HCT116 (cell line): ENCODE measurements around the gene CACNA1E. TPM values are rescaled to one million over a fixed set of nuclear protein-coding genes. Genes with fewer than 3 reads are reported as not detected.

ENCODE experiments used
- ATAC-seq: fragments of 200-7000 bp; cut with Tn5 transposase; 2 replicates; pipeline ENCODE4 v1.9.1; 2020; ENCODE audit warnings: mild to moderate bottlenecking, moderate library complexity
- BruUV-seq: library from RNA; stranded (reverse); fragments of 400-500 nt; replicated peaks from 2 replicates; lab custom pipeline; 2021; lab: Mats Ljungman, UMichigan
- CTCF ChIA-PET: fragments of 300-600 bp; sonication (Branson Sonifier 250); formaldehyde crosslinking; loops from one replicate; lab custom pipeline; 2021; ENCODE audit warnings: antibody characterized with exemption; lab: Charles Lee
- POLR2A ChIA-PET: fragments of 300-600, 350-600 bp; sonication (Branson Sonifier 250); formaldehyde crosslinking; loops from one replicate; lab custom pipeline; 2021; ENCODE audit warnings: antibody characterized with exemption; lab: Charles Lee
- RAD21 ChIA-PET, 2 experiments: fragments of 300-600 bp; sonication (Branson Sonifier 250); formaldehyde crosslinking; loops; one replicate each; lab custom pipeline; 2023; ENCODE audit warnings: low total read pairs in 2 of 2; ENCODE audit not compliant: uncharacterized antibody in 2 of 2, unreplicated experiment in 2 of 2, low non-redundant PET in 1 of 2; lab: Charles Lee
- DNase-seq: peaks from one replicate; pipeline ENCODE4 v3.0.0-alpha.2; 2010; ENCODE audit warnings: low read depth, low spot score
- H2AFZ ChIP-seq: fragments of 200-600 bp; shearing (Covaris generic), sonication (generic); 2 replicates; pipeline ENCODE4 v1.6.1; 2017; ENCODE audit warnings: low read depth, mixed run types, mixed read lengths, antibody characterized with exemption, low read length; ENCODE audit not compliant: poor library complexity, severe bottlenecking
- H3K27ac ChIP-seq: 2 replicates; pipeline ENCODE4 v1.5.1; 2012; ENCODE audit warnings: low read depth, low read length
- H3K27me3 ChIP-seq: fragments of 200-600 bp; sonication (generic); 2 replicates; pipeline ENCODE4 v1.6.1; 2016; ENCODE audit warnings: mixed run types, low read length, mixed read lengths; ENCODE audit not compliant: insufficient read depth
- H3K36me3 ChIP-seq, 2 experiments: fragments of 200-500 bp in 1 of 2; fragments of 200-600 bp in 1 of 2; sonication (Bioruptor generic) in 1 of 2; sonication (generic) in 1 of 2; 2 replicates each; pipeline versions ENCODE4 v1.5.1 to v1.6.1; 2014 to 2016; ENCODE audit warnings: low read length in 2 of 2, inconsistent platforms in 1 of 2, mixed read lengths in 1 of 2, mixed run types in 1 of 2; ENCODE audit not compliant: insufficient read depth in 2 of 2, control insufficient read depth in 1 of 2
- H3K4me1 ChIP-seq, 2 experiments: fragments of 200-600 bp in 1 of 2; sonication (generic) in 1 of 2; 2 replicates each; pipeline versions ENCODE4 v1.5.1 to v1.6.1; 2012 to 2017; ENCODE audit warnings: low read length in 2 of 2, inconsistent platforms in 1 of 2, mild to moderate bottlenecking in 1 of 2, mixed read lengths in 1 of 2, mixed run types in 1 of 2, moderate library complexity in 1 of 2; ENCODE audit not compliant: insufficient read depth in 2 of 2, control insufficient read depth in 1 of 2
- H3K4me2 ChIP-seq: fragments of 200-600 bp; sonication (generic); 2 replicates; pipeline ENCODE4 v1.6.1; 2017; ENCODE audit warnings: mixed run types, low read length, mixed read lengths
- H3K4me3 ChIP-seq, 2 experiments: fragments of 200-600 bp in 1 of 2; sonication (generic) in 1 of 2; replicated peaks in 1 of 2; 2 replicates each; pipeline ENCODE4 v1.5.1; 2011 to 2016; ENCODE audit warnings: low read length in 2 of 2, control low read depth in 1 of 2, low read depth in 1 of 2, mild to moderate bottlenecking in 1 of 2, mixed read lengths in 1 of 2, mixed run types in 1 of 2
- H3K79me2 ChIP-seq: fragments of 200-600 bp; sonication (generic); 2 replicates; pipeline ENCODE4 v1.6.1; 2017; ENCODE audit warnings: mild to moderate bottlenecking, mixed run types, low read length, moderate library complexity, mixed read lengths; ENCODE audit not compliant: insufficient read depth
- H3K9ac ChIP-seq: fragments of 200-600 bp; sonication (generic); 2 replicates; pipeline ENCODE4 v1.6.1; 2016; ENCODE audit warnings: low read length, mixed read lengths
- H3K9me2 ChIP-seq: fragments of 200-600 bp; sonication (generic), shearing (Covaris generic); 2 replicates; pipeline ENCODE4 v1.6.1; 2017; ENCODE audit warnings: mixed run types, mild to moderate bottlenecking, moderate library complexity; ENCODE audit not compliant: insufficient read depth
- H3K9me3 ChIP-seq, 2 experiments: fragments of 200-500 bp in 1 of 2; fragments of 200-600 bp in 1 of 2; sonication (Bioruptor generic) in 1 of 2; sonication (generic) in 1 of 2; 2 replicates each; pipeline ENCODE4 v1.6.1; 2014 to 2017; ENCODE audit warnings: low read length in 2 of 2, mixed read lengths in 2 of 2, inconsistent platforms in 1 of 2, low read depth in 1 of 2, mild to moderate bottlenecking in 1 of 2, mixed run types in 1 of 2, moderate library complexity in 1 of 2; ENCODE audit not compliant: control insufficient read depth in 1 of 2, insufficient read depth in 1 of 2
- H4K20me1 ChIP-seq: fragments of 200-600 bp; sonication (generic), shearing (Covaris generic); 2 replicates; pipeline ENCODE4 v1.6.1; 2017; ENCODE audit warnings: mixed run types, mild to moderate bottlenecking, moderate library complexity; ENCODE audit not compliant: insufficient read depth
- EGR1 ChIP-seq: IDR thresholded peaks from 2 replicates; pipeline ENCODE4 v1.6.1; 2012; ENCODE audit warnings: low read depth
- ELF1 ChIP-seq: IDR thresholded peaks from 2 replicates; pipeline ENCODE4 v1.6.1; 2012; ENCODE audit warnings: low read depth, borderline replicate concordance
- JUND ChIP-seq: IDR thresholded peaks from 2 replicates; pipeline ENCODE4 v1.6.1; 2012
- SP1 ChIP-seq: IDR thresholded peaks from 2 replicates; pipeline ENCODE4 v1.6.1; 2012; ENCODE audit warnings: low read depth
- TCF7L2 ChIP-seq: IDR thresholded peaks from 2 replicates; pipeline ENCODE4 v1.7.0; 2011; ENCODE audit warnings: borderline replicate concordance, inconsistent platforms; ENCODE audit not compliant: insufficient read depth, insufficient read length; ENCODE audit errors: extremely low read depth
- intact Hi-C: fragments of 100-400 bp; cut with micrococcal nuclease; formaldehyde crosslinking; loops from 2 replicates; pipeline ENCODE4 v1.10.0; 2022
- total RNA-seq: library from RNA; stranded (reverse); gene quantifications from one replicate; pipeline ENCODE4 v1.2.1, GENCODE V29; 2021; ENCODE audit not compliant: unreplicated experiment
- TF ChIP-seq, protein P1 (sequence below), 3 experiments: fragments of 200-600 bp in 1 of 3; sonication (generic) in 1 of 3; IDR thresholded peaks in 2 of 3; conservative IDR thresholded peaks in 1 of 3; 2 replicates each; pipeline ENCODE4 v1.5.1; 2012 to 2017; ENCODE audit warnings: low read depth in 2 of 3, low read length in 2 of 3, antibody characterized with exemption in 1 of 3, borderline replicate concordance in 1 of 3, control low read depth in 1 of 3, mild to moderate bottlenecking in 1 of 3, mixed read lengths in 1 of 3, mixed run types in 1 of 3, moderate library complexity in 1 of 3; ENCODE audit not compliant: insufficient read depth in 1 of 3
- TF ChIP-seq, protein P2 (sequence below): IDR thresholded peaks from 2 replicates; pipeline ENCODE4 v1.6.1; 2011; ENCODE audit warnings: mild to moderate bottlenecking, low read length, moderate library complexity; ENCODE audit not compliant: insufficient replicate concordance; ENCODE audit errors: extremely low read depth

CACNA1E gene
- total RNA-seq, 1 experiment from 2014 or later = 0.02 TPM

DNA sequence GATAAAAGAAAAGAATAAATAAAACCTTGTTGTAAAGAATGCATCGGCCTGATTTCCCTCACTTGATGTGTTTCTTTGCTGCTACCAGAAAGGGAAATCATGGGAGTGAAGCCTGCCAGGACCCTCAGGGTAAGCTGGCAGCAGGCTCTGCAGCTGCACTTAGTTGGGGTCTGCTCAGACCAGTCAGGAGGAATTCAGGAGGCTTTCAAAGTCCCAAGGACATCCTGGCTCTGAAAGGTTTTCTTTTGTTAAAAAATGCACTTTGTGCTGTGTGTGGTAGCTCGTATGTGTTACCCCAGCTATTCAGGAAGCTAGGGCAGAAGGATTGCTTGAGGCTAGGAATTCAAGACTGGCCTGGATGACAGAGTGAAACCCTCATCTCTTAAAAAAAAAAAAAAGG is 323.4 kb downstream of the CACNA1E start:
- no peak for TF ChIP-seq TCF7L2
- no peaks in the 10 kb centered on the region for H3K79me2 ChIP-seq
- ATAC-seq = no peak
- no peaks in the 10 kb centered on the region for H4K20me1 ChIP-seq
- peaks cover 72% of the 10 kb centered on the region for H3K27me3 ChIP-seq
- H2AFZ ChIP-seq = no peak overlapping the region
- no peak for DNase-seq
- ChIA-PET POLR2A (no interaction called here), RAD21 (no interaction called here), CTCF (no interaction called here)
- H3K36me3 ChIP-seq = no peaks in the 10 kb centered on the region
- H3K4me3 ChIP-seq = no peak overlapping the region
- H3K9me2 ChIP-seq = no peaks in the 10 kb centered on the region
- H3K9me3 ChIP-seq = no peaks in the 10 kb centered on the region
- H3K4me1 ChIP-seq = no peaks in the 10 kb centered on the region
- intact Hi-C loops = no loop called here
- no peak overlapping the region for H3K27ac ChIP-seq
- no peak overlapping the region for H3K9ac ChIP-seq
- H3K4me2 ChIP-seq = no peak overlapping the region
- BruUV-seq = no TSS peak

DNA sequence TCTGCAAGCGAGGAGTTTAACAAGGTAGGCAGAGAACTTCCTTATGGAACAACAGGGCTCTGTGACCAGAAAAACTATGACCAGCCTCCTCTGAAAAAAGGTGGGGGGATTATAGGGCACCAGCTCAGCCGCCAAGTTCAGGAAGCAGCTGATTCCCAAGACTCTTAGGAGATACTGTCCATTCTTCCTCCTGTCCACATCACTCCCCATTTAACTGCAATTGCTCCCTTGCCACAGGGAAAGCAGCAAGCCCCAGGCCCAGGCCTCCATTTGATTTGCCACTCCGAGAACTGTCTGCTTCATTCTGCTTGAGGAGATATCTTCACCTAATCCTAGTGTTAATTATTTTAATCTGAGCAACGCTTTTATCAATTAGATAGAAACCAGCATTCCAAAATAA is 323.9 kb downstream of the CACNA1E start:
- H3K4me2 ChIP-seq = no peak overlapping the region
- CTCF ChIA-PET = no interaction called here
- intact Hi-C loops = no loop called here
- RAD21 ChIA-PET = no interaction called here
- no peak overlapping the region for H2AFZ ChIP-seq
- H3K79me2 ChIP-seq = no peaks in the 10 kb centered on the region
- H4K20me1 ChIP-seq = no peaks in the 10 kb centered on the region
- ATAC-seq = no peak
- no peak overlapping the region for H3K27ac ChIP-seq
- peaks cover 77% of the 10 kb centered on the region for H3K27me3 ChIP-seq
- no TSS peak for BruUV-seq
- no peak for DNase-seq
- no peaks in the 10 kb centered on the region for H3K4me1 ChIP-seq
- no peaks in the 10 kb centered on the region for H3K9me2 ChIP-seq
- no peak overlapping the region for H3K4me3 ChIP-seq
- H3K9ac ChIP-seq = no peak overlapping the region
- TF ChIP-seq EGR1 (no peak), TCF7L2 (no peak), JUND (no peak), ELF1 (no peak), SP1 (no peak)
- TF ChIP-seq, protein P1, sequence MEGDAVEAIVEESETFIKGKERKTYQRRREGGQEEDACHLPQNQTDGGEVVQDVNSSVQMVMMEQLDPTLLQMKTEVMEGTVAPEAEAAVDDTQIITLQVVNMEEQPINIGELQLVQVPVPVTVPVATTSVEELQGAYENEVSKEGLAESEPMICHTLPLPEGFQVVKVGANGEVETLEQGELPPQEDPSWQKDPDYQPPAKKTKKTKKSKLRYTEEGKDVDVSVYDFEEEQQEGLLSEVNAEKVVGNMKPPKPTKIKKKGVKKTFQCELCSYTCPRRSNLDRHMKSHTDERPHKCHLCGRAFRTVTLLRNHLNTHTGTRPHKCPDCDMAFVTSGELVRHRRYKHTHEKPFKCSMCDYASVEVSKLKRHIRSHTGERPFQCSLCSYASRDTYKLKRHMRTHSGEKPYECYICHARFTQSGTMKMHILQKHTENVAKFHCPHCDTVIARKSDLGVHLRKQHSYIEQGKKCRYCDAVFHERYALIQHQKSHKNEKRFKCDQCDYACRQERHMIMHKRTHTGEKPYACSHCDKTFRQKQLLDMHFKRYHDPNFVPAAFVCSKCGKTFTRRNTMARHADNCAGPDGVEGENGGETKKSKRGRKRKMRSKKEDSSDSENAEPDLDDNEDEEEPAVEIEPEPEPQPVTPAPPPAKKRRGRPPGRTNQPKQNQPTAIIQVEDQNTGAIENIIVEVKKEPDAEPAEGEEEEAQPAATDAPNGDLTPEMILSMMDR (IDR thresholded peaks at IDR 0.05 in 2 of 3, conservative IDR thresholded peaks at IDR 0.05 in 1 of 3; ENCODE audit: borderline replicate concordance in 1 of 3, insufficient read depth in 1 of 3, low read depth in 2 of 3, low read length in 2 of 3) = no peak
- TF ChIP-seq, protein P2, sequence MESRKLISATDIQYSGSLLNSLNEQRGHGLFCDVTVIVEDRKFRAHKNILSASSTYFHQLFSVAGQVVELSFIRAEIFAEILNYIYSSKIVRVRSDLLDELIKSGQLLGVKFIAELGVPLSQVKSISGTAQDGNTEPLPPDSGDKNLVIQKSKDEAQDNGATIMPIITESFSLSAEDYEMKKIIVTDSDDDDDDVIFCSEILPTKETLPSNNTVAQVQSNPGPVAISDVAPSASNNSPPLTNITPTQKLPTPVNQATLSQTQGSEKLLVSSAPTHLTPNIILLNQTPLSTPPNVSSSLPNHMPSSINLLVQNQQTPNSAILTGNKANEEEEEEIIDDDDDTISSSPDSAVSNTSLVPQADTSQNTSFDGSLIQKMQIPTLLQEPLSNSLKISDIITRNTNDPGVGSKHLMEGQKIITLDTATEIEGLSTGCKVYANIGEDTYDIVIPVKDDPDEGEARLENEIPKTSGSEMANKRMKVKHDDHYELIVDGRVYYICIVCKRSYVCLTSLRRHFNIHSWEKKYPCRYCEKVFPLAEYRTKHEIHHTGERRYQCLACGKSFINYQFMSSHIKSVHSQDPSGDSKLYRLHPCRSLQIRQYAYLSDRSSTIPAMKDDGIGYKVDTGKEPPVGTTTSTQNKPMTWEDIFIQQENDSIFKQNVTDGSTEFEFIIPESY = no peak
- POLR2A ChIA-PET = no interaction called here
- H3K9me3 ChIP-seq = no peaks in the 10 kb centered on the region
- no peaks in the 10 kb centered on the region for H3K36me3 ChIP-seq
